COR-L47 (cell line): ENCODE results near the gene KCNIP4.

Experiments
- DNase-seq: peaks from one replicate; lab custom pipeline; 2025; lab: John Stamatoyannopoulos, UW

KCNIP4 gene

DNA sequence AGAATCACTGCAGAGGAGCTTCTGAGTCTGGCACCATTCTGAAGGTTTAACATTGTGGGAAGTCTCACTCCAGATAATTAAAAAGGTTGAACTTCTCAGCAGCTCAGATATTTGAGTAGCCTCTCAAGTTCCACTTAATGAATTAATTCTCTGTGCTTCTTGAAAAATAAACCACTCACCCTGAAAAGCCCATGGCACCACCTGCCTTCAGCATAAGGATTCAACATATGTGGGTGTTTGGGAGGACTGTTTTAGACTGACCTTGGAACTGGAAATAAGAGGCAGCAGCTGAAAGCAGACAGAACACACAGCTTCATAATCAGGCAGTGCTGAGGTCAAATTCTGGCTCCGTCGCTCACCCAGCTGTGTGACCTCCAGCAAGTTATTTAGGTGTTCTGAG, 100.6 kb downstream of the KCNIP4 start:
- DNase-seq, result no peak

GRCh38 chr4:21845663-21846062, 102.9 kb downstream of the KCNIP4 start:
- no peak for DNase-seq

GRCh38 chr4:21835712-21836111, 112.9 kb downstream of the KCNIP4 start:
- DNase-seq, result no peak

- DNase-seq, result no peak
Observed at GRCh38 chr4:21830272-21830671, 118.3 kb downstream of the KCNIP4 start.

- DNase-seq, result no peak
Observed at GRCh38 chr4:21827575-21827974, 121.0 kb downstream of the KCNIP4 start.

GRCh38 chr4:21826071-21826470, 122.5 kb downstream of the KCNIP4 start:
- no peak for DNase-seq

- DNase-seq, result no peak
Observed at GRCh38 chr4:21819086-21819485, 129.5 kb downstream of the KCNIP4 start.

- no peak for DNase-seq
Observed at GRCh38 chr4:21815651-21816377, 132.8 kb downstream of the KCNIP4 start.

- DNase-seq, result no peak
Observed at GRCh38 chr4:21811565-21811964, 137.0 kb downstream of the KCNIP4 start.

GRCh38 chr4:21806991-21807390, 141.6 kb downstream of the KCNIP4 start:
- no peak for DNase-seq

DNA sequence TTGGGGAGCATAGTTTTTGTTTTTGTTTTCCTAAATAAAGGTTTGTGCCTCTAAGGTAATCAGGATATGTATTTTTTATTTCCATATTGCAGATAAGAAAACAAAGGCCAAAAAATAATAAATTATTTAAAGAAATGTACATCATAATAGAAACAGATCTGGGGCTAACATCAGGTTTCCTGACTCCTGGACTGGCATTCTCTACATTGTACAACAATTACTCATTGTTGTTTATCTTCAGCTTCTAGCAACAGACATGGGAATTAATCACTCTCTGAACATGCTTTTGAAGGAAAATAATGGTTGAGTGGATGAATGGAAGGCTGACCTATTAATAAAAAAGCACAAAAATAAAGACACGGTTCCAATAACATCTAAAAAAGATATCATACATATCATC, 146.2 kb downstream of the KCNIP4 start:
- no peak for DNase-seq

GRCh38 chr4:21801661-21802385, 146.7 kb downstream of the KCNIP4 start:
- DNase-seq, result no peak

DNA sequence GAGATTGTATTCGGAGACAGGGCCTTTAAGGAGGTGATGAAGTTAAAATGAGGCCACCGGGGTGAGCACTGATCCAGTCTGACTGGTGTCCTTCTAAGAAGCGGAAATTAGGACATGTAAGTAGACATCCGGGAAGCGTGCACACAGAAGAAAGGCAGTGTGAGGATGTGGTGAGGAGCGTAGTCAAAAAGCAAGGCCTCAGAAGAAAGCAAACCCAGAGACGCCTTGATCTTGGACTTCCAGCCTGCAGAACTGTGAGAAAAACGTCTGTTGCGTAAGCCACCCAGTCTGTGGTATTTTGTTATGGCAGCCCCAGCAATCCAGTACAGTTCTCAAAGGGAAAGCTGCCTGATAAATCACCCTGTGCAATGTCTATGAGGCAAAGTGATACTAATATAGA, 153.5 kb downstream of the KCNIP4 start:
- DNase-seq, result no peak

GRCh38 chr4:21792736-21793135, 155.8 kb downstream of the KCNIP4 start:
- DNase-seq, result no peak

DNA sequence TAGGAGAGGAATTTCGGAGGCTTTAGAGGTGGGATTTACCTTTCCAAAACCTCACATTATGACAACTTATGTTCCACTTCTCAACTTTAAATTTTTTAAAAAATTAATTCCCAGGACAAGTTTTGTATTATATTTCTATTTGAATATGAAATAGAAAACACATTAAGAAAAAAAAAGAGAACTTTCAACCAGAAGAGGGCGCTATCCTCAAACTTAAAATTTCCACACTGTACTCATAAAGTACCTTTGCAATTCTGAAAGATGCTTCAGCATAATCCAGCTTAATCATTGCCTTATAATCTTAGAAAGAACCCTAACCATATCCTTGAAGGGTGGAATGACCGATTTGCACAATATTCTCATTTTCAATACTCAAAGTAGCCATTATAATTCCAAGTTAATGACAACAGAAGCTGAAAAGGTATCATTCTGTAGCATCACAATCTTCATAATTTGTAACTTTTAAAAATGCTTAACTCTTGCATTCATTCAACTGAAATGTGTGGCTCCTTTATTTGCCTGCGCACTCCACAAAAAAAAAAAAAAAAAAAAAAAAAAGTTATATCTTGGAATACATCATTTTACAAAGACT, 158.0 kb downstream of the KCNIP4 start:
- peak; percentile 11 for DNase-seq

DNA sequence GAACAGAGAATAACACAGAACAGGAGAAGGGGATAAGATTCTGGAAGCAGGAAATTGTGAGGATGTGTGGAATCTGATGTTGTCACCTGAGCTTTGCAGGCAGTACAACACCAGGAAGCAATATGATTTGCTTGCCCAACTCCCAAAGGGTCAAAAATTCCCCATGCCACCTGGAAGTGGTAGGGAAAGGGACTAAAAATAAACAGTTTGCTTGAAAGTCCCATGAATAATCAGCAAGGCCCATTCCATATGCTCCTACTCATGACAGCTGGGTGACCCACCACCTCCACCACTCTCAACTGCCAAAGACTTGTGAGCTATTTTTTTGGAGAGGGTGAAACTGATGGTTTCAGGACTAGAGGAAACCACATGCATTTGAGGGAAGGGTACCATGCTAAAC, 168.4 kb downstream of the KCNIP4 start:
- no peak for DNase-seq

GRCh38 chr4:21778702-21779101, 169.9 kb downstream of the KCNIP4 start:
- DNase-seq, result no peak

DNA sequence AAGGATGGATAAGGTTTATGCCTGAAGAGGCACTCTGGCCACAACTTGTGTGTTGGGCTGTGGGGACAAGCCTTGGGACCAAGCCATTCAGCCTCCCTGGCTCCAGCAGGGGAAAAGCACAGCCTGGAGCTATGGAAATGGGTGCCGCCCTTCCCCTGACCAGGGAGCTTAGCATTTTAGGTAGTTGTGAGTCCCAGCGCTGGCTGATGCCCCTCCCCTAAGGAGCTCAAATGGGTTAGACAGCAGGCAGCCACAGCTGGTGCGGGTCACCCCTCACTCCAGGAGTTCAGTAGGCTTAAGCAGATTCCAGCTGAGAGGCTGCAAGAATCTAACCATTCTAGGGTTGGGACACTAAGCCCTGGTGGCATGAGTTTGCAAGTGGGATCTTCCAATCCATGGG, 172.9 kb downstream of the KCNIP4 start:
- no peak for DNase-seq

DNA sequence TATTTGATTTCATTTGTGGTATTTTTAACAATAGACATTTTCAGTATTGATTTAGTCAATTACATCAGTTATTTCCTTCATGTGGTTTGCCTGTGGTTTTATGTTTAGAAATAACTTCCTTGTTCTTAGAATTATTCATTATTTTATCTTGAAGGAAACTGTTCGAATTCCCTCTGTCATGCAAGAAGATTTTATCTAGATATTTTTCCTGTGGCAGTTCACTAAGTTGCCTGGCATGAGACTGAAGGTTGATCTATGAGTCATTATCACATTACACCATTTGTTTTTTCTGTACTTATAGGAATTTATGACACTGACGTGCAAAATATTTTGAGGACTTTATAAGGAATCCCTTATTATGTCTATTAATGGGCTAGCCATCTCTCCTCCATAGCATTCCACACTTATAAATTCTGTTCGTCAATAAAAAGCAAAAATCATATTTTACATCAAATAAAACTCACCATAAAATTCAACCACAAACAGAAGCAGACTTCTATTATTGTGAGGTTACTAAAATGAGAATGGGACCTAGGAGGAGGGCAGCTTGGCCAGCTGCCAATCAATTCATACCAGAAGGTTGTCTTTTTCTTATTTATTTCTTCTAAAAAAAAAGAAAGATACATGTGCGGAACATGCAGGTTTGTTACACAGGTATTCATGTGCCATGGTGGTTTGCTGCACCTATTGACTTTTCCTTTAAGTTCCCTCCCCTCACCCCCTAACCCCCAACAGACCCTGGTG, 179.0 kb downstream of the KCNIP4 start:
- no peak for DNase-seq

- peak; percentile 38 for DNase-seq
Observed at GRCh38 chr4:21768349-21769310, 179.9 kb downstream of the KCNIP4 start.

DNA sequence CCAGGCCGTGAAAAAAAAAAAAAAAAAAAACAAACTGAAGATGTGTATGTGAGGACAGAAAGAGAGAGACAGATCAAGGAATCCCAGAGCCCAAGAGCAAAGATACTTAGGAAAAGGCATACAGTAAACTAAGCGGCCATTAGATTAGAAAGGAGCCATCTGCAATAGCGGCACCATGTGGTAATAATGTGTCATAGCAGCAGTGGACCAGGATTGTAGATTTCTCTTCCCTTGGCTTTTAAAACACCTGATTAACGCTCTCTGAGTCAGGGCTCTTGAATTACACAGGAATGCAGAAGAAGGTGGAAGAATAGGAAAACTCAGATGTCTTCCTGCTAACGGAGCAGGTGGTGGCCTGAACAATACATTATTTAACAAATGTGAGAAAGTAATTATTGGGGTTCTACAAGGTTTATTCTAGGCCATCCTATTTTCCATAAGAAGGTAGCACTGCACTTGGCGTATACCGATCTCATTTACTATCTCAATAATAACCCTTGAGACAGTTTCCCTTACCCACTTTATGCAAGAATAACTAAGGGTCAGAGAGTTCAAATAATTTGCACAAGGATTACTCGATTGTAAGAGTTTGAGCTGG, 182.7 kb downstream of the KCNIP4 start:
- DNase-seq, result peak; percentile 51
